ENCODE measurements around the gene SCN7A.
"Not testable (repeated sequence)": the region's sequence is repeated elsewhere in the genome, so short reads cannot be mapped to it uniquely, and the experiment has no call there.

SCN7A gene

DNA sequence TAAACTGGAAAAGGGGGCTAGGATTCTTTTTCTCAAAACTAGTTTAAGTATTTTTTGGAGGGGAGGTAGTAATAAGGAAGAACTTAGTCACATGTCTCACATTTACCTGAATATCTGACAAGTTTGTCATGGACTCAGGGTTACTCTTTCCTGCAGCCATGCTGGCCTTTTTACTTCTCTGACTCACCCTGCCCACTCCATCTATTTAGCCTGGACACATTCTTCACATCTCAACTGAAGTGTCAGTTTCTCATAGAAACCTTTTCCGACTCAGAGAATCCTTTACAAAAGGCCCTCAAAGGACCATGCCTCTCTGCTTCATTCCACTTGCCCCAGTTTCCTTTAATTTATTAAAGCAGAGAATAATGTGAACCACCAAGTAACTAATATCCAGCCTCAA is 42.6 kb downstream of the SCN7A start:
- DNase-seq = no peak

DNA sequence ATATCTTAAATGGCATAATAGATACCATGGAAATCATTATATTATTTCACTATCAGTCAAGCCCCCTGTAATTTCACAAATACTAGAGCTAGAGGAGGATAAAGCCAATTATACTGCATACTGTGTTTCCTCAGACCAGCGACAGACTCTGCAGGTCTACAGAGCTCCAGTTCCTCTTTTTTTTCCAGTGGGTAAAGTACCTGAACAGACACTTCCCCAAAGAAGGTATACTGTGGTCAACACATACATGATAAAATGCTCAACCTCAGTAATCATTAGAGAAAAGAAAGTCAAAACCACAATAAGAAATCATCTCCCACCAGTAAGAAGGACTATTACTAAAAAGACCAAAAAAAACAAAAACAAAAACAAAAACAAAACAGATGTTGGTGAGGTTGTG is 44.6 kb downstream of the SCN7A start:
- no peak for DNase-seq

DNA sequence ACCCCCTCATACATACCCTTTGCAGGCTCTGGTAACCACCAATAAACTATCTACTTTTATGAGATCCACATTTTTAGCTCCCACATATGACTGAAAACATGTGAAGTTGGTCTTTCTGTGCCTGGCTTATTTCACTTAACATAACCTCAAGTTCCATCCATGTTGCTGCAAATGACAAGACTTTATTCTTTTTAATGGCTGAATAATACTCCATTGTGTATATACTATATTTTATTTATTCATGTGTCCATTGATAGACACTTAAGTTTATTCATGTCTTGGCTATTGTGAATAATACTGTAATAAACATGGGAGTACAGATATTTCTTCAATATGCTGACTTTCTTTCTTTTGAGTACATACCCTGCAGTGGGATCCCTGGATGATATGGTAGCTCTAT is 45.9 kb downstream of the SCN7A start:
- DNase-seq = no peak

DNA sequence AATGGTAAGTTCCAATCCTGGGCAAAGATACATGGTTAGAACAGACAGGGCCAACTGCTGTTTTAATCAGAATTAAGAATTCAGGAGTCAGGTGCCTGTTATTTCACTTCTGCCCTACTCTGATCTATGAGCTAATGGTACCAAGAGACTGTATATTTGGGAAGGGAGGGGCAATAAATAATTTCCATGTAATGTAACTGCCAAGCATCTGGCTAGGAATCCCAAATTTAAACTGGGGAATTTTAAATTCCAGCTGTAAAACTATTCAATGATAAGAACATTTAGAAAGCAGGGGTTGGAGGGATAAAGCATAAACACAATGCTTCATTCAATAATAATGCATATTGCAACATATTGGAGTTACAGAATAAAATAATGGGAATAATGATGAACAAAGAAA is 49.7 kb downstream of the SCN7A start:
- no peak for DNase-seq

DNA sequence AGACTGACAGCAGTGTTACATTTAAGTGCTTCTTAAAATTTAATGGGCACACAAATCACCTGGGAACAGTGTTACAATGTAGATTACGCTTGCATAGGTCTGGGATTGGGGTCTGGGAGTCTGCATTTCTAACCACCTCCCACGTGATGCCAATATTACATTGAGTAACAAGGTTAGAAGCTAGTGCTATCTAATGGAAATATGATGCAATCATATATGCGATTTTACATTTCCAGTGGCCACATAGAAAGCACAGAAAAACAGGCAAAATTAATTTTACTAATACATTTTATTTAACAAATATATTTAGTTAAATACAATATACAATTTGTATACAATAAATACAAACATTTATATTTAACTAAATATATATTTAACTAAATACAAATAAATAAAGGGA is 53.7 kb downstream of the SCN7A start:
- no peak for DNase-seq

DNA sequence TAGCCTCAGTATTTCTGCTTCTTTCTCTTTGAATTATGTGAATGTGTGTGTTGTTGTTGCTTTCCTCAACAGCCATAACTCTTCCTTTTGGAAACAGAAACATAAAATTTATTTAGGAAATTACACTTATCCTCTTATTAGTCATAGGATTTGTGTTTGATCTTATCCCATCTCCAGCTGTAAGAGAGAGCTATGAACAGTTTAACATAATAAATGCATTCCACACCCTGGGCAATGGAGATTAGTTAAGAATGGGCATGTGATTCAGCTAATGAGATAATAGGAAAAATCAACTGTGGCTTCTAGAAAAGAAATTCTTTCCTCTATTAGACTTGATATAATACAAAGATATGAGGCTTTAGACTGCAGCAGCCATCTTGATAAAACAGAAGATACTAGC is 55.0 kb downstream of the SCN7A start:
- no peak for DNase-seq

DNA sequence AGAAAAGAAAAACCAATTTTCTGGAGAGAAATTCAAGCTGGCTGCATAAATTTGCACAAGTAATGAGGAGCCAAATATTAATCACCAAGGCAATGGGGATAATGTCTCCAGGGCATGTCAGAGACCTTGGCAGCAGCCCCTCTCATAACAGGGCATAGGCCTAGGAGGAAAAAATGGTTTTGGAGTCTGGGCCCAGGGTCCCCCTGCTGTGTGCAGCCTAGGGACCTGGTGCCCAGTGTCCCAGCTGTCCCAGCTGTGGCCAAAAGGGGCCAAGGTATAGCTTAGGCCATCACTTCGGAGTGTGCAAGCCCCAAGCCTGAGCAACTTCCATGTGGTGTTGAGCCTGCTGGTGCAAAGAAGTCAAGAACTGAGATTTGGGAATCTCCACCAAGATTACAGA is 57.1 kb downstream of the SCN7A start:
- no peak for DNase-seq

DNA sequence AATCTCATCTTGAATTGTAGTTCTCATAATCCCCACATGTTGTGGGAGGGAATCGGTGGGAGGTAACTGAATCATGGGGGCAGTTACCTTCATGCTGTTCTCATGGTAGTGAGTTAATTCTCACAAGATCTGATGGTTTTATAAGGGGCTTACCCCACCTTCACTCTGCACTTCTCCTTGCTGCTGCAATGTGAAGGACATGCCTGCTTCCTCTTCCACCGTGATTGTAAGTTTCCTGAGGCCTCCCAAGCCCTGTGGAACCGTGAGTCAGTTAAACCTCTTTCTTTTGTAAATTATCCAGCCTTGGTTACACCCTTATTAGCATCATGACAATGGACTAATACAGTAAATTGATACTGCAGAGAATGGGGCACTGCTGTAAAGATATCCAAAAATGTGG is 57.9 kb downstream of the SCN7A start:
- no peak for DNase-seq

DNA sequence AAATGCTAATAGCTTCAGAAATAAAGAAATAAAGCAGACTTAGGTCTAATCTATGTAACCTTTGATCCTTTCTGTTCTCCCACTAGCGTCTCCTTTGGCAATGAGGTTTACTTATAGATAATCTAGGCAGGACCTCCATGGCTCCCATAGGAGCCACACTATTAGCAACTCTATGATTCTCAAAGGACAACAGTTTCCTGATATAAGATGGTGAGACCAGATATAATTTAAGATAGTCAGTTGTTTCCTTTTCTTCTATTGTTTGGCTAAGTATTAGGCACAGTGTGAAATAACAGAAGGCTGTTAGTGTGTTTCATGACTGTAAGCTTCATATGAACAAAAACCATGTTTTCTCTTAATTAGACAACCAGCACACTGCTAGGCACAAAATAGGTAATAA is 59.6 kb downstream of the SCN7A start:
- no peak for DNase-seq

DNA sequence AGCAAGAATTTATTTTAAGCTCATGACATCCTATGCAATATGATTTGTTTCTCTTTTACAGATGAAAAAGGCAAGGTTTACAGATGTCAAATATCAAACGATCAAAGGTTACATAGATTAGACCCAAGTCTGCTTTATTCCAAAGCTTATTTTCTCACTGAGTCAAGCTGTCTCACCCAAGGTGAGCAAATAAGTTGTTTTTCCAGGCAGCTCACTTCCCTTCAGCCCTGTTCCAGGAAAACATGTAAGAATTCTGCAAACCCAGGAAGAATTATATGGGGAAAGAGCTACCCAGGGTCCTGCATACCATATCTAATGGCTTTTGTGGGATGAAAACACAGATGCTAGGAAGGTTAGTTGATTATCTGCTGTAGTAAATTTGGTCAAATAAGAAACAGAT is 60.6 kb downstream of the SCN7A start:
- no peak for DNase-seq

DNA sequence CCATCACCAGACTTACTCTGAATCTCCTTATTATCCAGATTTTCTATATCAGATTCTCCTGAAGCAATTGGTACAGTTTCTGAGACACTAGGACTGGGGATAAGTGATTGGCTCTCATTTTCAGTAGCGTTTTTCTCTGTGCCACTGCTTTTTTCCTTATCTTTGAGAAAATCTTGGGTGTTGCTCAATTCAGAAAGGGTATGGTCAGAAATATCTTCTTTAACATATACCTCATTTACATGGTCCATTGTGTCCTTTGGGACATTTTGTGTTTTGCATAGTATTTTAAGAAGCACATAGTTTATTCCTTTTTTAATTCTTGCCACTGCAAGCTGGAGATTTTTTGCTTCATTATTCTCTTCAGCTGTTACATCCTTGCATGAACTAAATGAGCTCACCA is 61.7 kb downstream of the SCN7A start:
- DNase-seq = no peak

DNA sequence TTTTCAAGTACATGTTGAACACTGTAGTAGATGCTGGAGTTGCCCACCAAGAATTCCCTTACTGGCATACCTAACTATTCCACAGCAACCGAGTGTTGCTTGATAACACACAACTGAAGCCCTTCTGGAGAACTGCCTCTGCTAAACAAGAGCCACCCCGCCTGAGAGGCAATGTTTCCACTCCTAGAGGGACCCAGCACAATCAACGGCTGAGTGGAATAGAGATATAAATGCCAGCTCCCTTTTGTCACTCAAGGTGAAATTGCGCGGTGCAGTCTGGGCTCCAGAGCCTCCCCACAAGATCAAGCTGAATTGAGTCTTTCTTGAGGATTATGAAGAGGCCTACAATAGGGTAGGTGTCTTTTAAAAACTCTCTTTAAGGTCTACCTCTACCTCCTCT is 69.2 kb downstream of the SCN7A start:
- DNase-seq = no peak

DNA sequence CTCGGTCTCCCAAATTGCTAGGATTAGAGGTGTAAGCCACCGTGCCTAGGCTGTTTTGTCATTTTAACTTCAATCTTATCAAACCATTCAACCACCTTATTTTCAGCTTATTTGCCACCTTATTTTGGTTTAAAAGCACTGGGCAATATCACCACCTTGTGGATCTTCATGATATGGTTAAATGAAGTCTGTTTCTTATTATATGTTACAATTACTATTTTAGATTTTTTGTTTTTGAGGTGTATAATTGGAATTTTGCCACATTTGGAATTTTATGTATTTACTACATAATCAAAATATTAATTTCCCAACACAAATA is 74.5 kb downstream of the SCN7A start:
- DNase-seq = no peak

DNA sequence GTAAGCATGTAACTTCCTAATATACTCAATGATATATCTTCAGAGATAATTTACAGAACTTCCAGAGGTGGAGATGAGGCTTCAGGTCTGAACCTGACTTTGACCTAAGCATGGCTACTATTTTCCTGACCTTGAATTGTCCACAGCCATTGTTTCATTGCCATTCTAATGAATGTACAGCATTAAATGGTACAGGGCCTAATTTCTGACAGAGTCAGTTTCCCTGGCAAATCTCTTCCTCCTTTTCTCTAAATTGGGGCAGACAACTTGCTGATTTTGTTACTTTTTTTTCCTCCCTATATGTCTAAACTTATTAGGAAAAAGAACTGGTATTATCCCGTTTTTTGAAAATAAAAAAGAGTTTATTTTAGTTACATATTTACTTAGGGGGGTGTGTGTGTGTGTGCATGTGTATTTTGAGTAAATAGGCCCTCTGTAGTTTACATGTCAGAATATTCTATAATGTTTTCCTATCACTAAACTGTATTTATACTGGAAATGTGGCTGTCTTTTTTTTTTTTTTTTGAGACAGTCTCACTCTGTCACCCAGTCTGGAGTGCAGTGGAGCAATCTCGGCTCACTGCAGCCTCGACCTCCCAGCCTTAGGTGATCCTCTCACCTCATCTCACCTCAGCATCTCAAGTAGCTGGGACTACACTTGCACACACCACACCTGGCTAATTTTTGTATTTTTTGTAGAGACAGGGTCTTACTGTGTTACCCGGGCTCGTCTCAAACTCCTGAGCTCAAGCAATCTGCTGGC is 75.0 kb downstream of the SCN7A start:
- DNase-seq = no peak

DNA sequence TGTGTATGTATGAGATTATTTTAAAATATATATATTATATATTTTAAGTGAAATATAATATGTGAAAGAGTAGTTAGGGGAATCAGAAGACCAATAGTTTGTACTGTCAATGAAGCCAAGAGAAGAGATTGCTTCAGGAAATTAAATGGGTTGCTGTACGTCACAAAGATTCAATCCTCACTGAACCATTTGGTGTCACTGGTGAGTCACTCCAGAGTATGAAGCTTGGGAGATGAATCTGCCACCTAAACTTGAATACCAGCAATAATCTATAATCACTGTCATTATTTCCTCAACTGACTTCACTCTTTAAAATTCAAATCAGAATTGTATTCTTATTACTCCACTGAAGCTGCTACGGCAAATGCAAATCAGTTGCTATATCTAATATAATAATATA is 76.4 kb downstream of the SCN7A start:
- no peak for DNase-seq

DNA sequence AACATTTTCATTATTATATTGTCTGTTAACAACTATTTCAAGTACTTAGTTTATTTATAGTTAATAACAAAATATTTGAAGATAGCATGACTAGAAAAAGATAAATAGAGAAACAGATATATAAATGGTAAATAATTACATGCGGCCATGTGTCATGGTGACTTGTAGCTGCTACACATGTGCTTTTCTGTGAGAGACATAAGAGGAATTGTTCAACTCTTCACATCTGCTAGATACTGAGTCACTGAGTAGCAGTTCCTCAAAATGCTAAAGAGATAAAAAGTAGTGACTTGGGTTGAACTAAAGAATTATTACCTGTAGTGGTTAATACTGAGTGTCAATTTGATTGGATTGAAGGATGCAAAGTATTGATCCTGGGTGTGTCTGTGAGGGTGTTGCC is 80.8 kb downstream of the SCN7A start:
- DNase-seq = no peak

DNA sequence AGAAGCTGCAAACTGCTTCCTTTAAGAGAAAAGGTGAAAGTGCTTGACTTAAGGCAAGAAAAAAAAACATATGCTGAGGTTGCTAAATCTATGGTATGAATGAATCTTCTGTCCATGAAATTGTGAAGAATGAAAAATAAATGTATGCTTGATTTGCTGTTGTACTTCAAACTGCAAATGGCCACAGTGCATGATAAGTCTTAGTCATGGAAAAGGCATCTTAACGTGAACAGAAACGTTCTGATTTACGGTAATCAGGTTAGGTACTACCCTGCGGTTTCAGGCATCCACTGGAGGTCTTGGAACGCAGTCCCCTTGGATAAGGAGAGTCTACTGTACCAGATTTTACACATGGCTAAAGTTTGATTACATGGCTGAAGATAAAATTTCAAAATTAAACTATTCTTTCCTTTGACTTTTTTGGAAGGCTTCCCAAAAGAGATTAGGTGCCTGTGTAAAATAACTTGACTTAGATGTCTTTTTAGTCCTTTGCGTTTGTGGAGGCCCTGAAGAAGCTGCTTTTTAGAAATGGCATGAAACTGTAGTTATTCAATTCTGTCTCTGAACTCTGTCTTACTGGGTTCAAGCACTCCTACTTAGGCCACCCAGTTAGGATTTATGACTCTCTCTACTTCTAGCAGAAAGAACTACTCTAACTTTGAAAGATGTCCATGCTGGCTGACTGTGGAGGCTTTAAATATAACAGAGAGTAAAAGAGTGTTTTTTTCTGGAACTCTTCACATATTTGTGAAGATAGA is 82.4 kb downstream of the SCN7A start:
- DNase-seq = no peak

DNA sequence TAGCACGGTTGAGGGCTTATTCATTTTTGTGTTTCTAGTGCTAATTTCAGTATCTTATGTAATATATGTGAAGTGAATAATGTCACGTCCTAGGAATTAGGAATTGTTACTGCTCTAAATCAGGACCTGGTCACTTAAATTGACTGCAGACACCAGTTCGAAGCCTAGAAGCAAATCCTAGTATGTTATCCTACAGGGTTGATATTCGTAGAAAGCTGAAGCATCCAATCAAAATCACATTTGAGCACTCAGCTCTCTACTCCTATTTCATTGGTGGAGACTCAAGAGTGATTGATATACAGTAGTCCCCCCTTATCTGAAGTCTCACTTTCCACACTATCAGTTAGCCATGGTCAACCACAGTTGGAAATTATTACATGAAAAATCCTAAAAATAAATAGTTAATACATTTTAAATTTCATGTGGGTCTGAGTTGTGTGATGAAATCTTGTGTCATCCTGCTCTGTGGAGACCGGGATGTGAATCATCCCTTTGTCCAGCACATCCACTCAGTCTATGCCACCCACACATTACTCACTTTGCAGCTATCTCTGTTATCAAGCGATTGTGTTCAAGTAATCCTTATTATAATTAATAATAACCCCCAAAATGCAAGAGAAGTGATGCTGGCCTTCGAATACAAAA is 83.1 kb downstream of the SCN7A start:
- no peak for DNase-seq

DNA sequence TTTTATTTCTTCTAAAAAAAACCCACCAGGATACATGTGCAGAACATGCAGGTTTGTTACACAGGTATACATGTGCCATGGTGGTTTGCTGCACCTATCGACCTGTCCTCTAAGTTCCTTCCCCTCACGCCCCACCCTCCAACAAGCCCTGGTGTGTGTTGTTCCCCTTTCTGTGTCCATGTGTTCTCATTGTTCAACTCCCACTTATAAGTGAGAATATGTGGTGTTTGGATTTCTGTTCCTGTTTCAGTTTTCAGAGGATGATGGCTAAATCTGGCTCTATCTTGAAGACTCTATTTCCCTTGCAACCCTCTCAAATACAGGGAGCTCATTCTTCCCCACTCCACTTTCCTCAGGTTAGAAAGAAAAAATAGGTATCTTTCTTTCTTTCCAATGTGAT is 86.3 kb downstream of the SCN7A start:
- DNase-seq = not testable (repeated sequence)

DNA sequence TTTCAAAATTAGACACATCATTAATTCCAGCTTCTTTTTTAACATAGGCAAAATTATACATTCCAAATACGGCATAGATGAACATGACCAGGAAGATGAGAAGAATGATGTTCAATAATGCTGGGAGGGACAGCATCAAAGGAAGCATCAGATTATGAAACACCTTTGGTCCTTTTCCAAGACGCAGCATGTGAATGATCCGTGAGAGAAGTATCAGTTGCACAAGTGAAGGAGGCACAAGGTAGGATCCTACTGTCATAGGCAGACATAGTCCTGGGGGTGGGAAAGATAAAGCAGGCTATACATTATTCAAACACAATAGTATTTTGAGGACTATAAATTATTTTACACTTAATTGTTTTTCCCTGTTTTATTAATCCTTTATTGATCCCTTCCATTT is 87.7 kb downstream of the SCN7A start:
- no peak for DNase-seq

DNA sequence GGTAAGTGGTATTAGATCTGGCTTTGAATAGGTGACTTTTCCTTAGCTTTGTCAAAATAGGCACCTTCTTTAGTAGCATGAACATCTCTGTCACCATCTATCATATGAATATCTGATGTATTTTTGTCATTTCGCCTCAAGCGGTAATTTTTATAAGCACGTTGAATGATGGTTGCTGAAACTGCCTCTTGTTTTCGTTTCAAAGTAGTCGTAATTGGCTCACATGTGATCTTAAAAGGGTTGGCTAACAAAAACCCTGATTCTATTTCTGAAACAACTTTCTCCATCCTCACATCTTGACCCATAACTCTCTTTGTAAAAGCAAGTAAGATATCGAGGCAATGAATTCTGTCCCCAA is 88.5 kb downstream of the SCN7A start:
- DNase-seq = no peak

DNA sequence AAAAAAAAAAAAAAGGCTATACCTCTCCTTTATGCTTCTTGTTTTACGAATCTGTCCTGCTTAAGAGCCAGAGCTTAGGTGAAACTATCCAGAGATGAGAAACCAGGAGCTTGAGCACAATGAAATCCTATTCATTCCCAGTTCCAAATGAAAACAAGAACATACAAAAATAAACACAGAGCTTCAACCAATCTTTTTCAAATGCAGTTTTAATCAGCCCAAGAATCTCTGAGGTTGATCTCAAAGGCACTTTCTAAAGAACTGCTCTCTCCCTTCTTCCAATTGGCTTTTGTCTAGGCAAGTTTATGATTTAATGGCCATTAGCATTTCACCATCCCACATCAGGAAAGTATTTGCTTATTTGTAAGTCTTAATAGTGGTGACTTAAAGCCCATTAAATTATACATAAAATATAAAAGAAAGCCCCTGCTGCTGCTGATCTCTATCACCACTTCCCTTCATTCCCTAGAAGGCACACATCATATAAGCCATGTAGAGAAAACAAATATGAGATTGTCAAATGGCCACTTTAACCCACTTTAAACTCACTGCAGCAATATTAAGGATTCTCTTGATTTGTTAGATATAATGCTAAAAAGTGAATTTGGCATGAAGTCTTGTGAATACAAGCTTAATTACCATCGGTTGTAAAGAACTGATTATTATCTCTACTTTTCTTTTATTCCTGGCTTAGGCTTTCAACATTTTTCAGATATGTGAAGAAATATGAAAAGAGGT is 89.0 kb downstream of the SCN7A start:
- no peak for DNase-seq

DNA sequence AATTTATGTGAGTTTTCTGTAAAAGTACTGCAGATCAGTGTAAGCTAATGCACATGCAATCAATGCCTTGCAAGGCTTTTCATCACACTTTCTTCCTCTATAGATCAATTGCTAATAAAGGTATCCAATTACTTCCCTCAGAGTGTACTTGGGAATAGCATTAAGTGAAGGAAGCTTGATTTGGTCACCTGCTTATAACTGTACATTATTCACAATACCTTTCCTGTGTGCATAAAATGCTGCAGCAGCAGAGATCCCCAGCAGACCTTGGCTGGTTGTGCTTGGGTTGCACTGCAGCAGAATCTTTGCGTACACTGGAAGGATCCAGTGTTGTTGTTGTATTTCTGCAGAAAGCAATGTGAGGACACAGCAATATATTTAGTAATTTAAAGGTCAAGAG is 99.8 kb downstream of the SCN7A start:
- DNase-seq = no peak

DNA sequence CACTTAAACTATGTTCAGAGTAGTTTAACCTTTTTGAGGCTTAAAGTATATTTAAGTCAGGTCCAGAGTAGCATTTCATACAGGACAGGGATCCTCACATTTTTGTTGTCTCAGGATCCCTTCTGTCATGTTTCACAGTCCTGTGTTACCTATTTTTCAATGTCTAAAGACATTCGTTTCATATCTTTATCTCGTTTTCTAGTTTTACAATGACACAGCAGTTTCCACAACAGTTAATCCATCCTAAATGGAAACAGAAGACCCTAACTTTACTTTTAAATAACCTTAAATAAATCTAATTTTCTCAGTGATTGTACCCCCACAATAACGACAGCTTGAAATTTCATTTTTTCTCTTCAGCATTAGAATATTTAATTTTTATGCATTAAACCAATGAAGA is 101.0 kb downstream of the SCN7A start:
- no peak for DNase-seq

Measured in activated naive CD4-positive, alpha-beta T cell treated with anti-CD3 and anti-CD28 coated beads, Interleukin-2, amount 50 U/mL, for 16 hours (primary cell).